WI38 (cell line): ENCODE measurements around the gene PLPP6.

Source experiments
- H3K4me3 ChIP-seq: 2 replicates; pipeline ENCODE4 v1.5.1; 2011; ENCODE audit warnings: low read depth, mild to moderate bottlenecking, control low read depth, low read length
- TF ChIP-seq, protein P1 (sequence below): IDR thresholded peaks from 2 replicates; pipeline ENCODE4 v1.5.1; 2012; ENCODE audit warnings: low read depth, mild to moderate bottlenecking, control low read depth, low read length

The PLPP6 gene

DNA sequence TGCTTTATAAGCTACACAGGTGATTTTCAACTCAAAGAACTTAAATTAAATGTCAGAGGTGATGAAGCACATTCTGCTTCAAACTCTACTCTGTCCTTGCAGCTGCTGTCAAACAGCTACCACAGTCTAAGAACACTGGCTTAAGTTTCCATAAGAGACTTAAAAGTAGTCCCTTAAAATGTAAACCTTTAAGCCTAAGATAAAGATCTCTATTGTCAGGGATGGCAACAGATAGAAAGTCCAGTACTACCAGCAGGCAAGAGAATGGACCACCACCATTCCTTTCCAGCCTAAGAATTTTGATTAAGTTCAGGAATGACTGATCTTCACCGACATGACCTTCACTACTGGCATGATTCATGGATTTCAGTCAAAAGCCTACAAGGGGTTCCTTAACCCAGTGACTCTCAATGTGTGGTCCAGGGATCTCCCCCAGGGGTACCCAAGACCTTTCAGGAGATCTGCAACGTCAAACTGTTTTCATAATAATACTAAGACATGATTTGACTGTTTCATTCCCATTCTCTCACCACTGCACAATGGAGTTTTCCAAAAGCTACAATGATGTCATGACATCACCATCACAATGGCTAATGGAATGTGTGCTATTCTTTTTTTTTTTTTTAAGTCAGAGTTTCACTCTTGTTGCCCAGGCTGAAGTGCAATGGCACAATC is 41.1 kb upstream of the PLPP6 start:
- TF ChIP-seq, protein P1, sequence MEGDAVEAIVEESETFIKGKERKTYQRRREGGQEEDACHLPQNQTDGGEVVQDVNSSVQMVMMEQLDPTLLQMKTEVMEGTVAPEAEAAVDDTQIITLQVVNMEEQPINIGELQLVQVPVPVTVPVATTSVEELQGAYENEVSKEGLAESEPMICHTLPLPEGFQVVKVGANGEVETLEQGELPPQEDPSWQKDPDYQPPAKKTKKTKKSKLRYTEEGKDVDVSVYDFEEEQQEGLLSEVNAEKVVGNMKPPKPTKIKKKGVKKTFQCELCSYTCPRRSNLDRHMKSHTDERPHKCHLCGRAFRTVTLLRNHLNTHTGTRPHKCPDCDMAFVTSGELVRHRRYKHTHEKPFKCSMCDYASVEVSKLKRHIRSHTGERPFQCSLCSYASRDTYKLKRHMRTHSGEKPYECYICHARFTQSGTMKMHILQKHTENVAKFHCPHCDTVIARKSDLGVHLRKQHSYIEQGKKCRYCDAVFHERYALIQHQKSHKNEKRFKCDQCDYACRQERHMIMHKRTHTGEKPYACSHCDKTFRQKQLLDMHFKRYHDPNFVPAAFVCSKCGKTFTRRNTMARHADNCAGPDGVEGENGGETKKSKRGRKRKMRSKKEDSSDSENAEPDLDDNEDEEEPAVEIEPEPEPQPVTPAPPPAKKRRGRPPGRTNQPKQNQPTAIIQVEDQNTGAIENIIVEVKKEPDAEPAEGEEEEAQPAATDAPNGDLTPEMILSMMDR = no peak
- no peak overlapping the region for H3K4me3 ChIP-seq

DNA sequence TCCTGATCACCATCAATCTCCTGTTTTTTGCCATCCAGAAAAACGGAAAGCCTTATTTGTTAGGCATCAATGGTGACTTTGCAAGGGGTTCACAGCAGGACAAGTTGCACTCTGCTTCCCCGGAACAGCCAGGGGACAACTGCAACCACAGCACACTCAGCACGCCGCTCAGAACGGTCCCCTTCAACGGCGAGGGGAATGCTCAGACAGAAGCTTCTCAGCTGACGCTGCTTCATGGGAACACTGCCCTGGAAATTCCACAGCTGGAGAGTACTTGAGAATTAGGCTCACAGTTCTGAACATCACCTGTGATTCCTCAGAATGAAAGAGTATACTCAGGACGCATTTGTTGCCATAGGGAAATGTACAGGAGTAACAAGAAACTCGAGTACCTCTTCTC is 40.1 kb upstream of the PLPP6 start:
- H3K4me3 ChIP-seq = no peak overlapping the region
- TF ChIP-seq, protein P1 = no peak

DNA sequence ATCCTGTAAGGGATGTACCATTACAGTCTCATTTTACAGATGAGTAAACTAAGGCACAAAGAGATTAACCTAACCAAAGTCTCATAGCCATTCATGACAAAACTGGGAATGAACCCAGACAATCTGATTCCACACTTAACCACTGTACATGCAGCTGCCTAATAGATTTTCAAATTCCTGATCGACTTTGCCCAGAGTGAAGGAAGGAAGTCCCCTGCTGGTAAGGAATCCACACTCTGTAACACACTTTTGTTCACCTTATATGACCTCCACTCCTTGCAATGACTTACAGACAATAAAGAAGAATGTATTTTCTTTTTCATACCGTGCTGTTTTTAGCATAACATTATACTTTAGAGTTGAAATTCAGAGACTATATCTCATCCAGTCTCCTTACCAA is 31.3 kb upstream of the PLPP6 start:
- TF ChIP-seq, protein P1 = no peak
- H3K4me3 ChIP-seq = no peak overlapping the region

DNA sequence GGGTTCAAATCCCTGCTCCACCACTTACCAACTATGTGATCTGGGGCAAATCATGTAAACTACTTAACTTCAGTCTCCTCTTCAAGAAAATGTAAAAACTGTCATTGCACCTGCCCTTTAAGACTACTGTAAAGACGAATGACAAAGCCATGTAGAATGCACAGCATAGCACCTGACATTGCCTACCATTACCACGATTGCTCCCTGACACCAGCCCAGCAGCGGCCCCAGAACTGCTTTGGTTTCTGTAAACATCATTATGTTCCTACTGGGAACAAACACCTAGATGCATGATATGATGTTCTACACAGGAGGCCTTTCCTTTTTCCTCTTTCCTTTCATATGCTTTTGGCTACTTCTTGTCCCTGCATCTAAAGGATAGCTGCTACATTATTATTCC is 23.1 kb upstream of the PLPP6 start:
- H3K4me3 ChIP-seq = no peak overlapping the region
- TF ChIP-seq, protein P1 = no peak

DNA sequence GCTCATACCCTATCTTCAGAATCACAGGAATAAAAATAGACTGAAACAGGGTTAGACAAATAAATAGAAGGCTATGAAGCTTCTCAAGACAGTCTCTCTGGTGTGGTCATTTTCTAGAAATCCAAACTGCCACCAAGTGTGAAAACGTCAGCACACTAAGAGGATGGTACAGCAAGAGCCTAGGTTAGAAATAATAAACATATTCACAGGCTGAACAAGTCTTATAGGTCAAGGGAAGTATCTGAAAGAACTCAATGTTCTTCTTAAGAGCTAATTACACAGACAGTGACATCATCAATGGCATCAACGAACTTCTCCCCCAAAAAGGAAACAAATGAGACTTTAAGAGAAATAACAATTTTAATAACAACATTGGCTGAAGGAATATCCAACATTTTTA is 22.7 kb upstream of the PLPP6 start:
- no peak overlapping the region for H3K4me3 ChIP-seq
- TF ChIP-seq, protein P1 = no peak

DNA sequence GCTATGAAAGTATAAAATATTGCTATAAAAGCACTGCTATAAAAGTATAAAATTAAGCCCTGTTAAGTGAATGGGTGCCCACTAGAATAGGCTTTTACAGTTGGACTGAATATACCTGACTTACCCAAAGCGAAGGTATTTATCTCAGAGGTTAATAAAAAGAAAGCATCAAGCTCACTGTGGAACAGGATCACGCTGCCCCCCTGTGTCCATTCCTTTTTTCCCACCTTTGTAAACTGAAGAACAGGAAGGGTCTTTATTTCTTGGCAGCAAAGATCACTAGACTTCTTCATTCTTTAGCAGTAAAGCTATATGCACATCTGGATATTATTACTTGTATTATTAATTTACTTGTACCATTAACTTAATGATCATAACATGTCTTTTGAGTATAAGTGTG is 22.1 kb upstream of the PLPP6 start:
- TF ChIP-seq, protein P1 = peak; percentile 22; the same call in 1 of the 2 replicates
- no peak overlapping the region for H3K4me3 ChIP-seq

DNA sequence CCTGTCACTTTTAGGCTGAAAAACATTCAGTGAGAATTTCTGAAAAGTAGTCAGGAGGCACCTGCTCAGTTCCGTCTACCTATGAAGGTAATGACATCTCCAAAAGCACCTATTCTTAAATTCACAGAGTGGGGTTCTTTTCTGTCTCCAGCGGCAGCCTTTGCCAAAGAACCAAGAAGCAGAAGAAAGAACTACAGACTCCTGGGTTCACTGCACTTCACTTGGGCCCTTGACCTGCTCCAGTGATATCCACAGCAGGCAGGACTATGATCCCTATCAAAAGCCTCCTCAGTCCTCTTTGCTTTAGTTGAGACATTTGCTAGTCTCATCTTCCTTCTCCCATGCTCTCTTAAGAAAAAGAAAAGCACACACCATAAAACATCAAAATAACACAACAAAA is 19.7 kb upstream of the PLPP6 start:
- H3K4me3 ChIP-seq = no peak overlapping the region
- TF ChIP-seq, protein P1 = no peak
